Esophagus squamous epithelium (tissue), 4 donors: ENCODE results near the gene PPP1R37.
A peak's percentile ranks its signal among the peaks of the same experiment; 100 is the strongest.

Source experiments
- POLR2A ChIP-seq, 4 donors: fragments of 450-650 bp; IDR thresholded peaks; one replicate each; pipeline ENCODE4 v1.6.1; 2017; ENCODE audit warnings: antibody characterized with exemption in 4 of 4, mild to moderate bottlenecking in 4 of 4, moderate library complexity in 3 of 4
- TF ChIP-seq, protein P1 (sequence below), 6 experiments: fragments of 450-650 bp in 4 of 6; fragments of 200-600 bp in 2 of 6; sonication (generic) in 2 of 6; IDR thresholded peaks; one replicate each; pipeline ENCODE4 v1.5.1; 2016 to 2019; ENCODE audit warnings: antibody characterized with exemption in 6 of 6, mild to moderate bottlenecking in 4 of 6, moderate library complexity in 4 of 6

DNA sequence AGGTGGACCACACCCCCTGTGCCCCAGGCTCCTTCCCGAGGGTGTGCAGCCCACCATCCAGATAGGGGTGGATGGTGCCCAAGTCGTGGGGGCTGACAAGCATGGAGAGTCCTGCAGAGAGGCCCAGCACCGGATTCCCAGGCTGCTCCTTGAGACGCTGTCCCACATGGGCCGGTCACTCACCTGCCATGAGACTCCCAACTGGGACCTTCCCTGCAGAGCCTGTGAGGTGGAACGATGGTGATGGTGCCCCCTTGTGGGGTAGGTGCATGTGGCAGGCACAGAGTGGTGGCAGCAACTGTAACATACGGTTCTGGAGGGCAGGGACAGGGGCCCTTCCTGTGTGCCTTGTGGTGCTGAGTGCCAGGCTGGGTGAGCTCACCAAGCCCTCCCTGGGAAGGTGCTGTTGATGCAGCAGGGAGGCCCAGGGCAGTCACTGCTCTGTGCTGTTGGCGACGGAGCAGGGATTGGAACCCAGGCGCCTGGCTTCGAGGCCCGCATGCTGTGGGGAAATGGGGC, 33.1 kb downstream of the PPP1R37 start:
- no peak for TF ChIP-seq POLR2A (IDR thresholded peaks at IDR 0.05)
- TF ChIP-seq, protein P1, sequence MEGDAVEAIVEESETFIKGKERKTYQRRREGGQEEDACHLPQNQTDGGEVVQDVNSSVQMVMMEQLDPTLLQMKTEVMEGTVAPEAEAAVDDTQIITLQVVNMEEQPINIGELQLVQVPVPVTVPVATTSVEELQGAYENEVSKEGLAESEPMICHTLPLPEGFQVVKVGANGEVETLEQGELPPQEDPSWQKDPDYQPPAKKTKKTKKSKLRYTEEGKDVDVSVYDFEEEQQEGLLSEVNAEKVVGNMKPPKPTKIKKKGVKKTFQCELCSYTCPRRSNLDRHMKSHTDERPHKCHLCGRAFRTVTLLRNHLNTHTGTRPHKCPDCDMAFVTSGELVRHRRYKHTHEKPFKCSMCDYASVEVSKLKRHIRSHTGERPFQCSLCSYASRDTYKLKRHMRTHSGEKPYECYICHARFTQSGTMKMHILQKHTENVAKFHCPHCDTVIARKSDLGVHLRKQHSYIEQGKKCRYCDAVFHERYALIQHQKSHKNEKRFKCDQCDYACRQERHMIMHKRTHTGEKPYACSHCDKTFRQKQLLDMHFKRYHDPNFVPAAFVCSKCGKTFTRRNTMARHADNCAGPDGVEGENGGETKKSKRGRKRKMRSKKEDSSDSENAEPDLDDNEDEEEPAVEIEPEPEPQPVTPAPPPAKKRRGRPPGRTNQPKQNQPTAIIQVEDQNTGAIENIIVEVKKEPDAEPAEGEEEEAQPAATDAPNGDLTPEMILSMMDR (IDR thresholded peaks at IDR 0.05), result peak; percentile 40 to 82 (median 66)
